Caco-2 (cell line): ENCODE measurements around the gene ADGRG1. TPM values are rescaled to one million over a fixed set of nuclear protein-coding genes. Genes with fewer than 3 reads are reported as not detected.
A peak's percentile ranks its signal among the peaks of the same experiment; 100 is the strongest.

Experiments used
- BruUV-seq: library from RNA; stranded (reverse); fragments of 400-500 nt; replicated peaks from 2 replicates; lab custom pipeline; 2021; lab: Mats Ljungman, UMichigan
- CTCF ChIA-PET: fragments of 300-600 bp; sonication (Branson Sonifier 250); formaldehyde crosslinking; loops from one replicate; lab custom pipeline; 2022; ENCODE audit warnings: antibody characterized with exemption; lab: Charles Lee
- POLR2A ChIA-PET: fragments of 300-600 bp; sonication (Branson Sonifier 250); formaldehyde crosslinking; loops from one replicate; lab custom pipeline; 2022; ENCODE audit warnings: antibody characterized with exemption; lab: Charles Lee
- DNase-seq, 2 experiments: peaks; one replicate each; pipeline versions ENCODE4 v3.0.0 to v3.0.0-alpha.2; 2020 to 2022
- H3K27me3 ChIP-seq: replicated peaks from 2 replicates; pipeline ENCODE4 v1.6.0; 2011; ENCODE audit warnings: low read length; ENCODE audit not compliant: control insufficient read depth, insufficient read depth
- H3K36me3 ChIP-seq: 2 replicates; pipeline ENCODE4 v1.5.1; 2011; ENCODE audit warnings: low read length; ENCODE audit not compliant: control insufficient read depth, insufficient read depth
- H3K4me1 ChIP-seq: fragments of 250-450 bp; sonication (Bioruptor Pico); 2 replicates; pipeline ENCODE4 v1.5.1; 2020; ENCODE audit warnings: mild to moderate bottlenecking
- H3K4me3 ChIP-seq: 2 replicates; pipeline ENCODE4 v1.5.1; 2011; ENCODE audit warnings: low read depth, mild to moderate bottlenecking, control low read depth, low read length
- H3K9me3 ChIP-seq: fragments of 250-450 bp; sonication (Bioruptor Pico); 2 replicates; pipeline ENCODE4 v1.5.1; 2020; ENCODE audit warnings: mild to moderate bottlenecking, moderate library complexity
- H3K27ac Mint-ChIP-seq: one replicate; pipeline ENCODE4 v1.8.0; 2022; ENCODE audit warnings: mixed read lengths; ENCODE audit not compliant: unreplicated experiment
- H3K27me3 Mint-ChIP-seq: one replicate; pipeline ENCODE4 v1.8.0; 2022; ENCODE audit warnings: mixed read lengths; ENCODE audit not compliant: insufficient read depth, unreplicated experiment
- H3K36me3 Mint-ChIP-seq: one replicate; pipeline ENCODE4 v1.8.0; 2022; ENCODE audit warnings: mild to moderate bottlenecking, mixed read lengths; ENCODE audit not compliant: insufficient read depth, unreplicated experiment
- H3K4me1 Mint-ChIP-seq: one replicate; pipeline ENCODE4 v1.8.0; 2022; ENCODE audit warnings: low read depth, mixed read lengths; ENCODE audit not compliant: unreplicated experiment
- H3K4me3 Mint-ChIP-seq: one replicate; pipeline ENCODE4 v1.8.0; 2022; ENCODE audit warnings: mild to moderate bottlenecking, moderate library complexity, mixed read lengths; ENCODE audit not compliant: unreplicated experiment
- H3K9me3 Mint-ChIP-seq: one replicate; pipeline ENCODE4 v1.8.0; 2022; ENCODE audit warnings: mixed read lengths; ENCODE audit not compliant: unreplicated experiment
- CTCF ChIP-seq, 2 experiments: fragments of 200-600 bp in 1 of 2; IDR thresholded peaks; 1 replicate in 1 of 2; 2 replicates in 1 of 2; pipeline versions ENCODE4 v1.5.1 to v1.8.0; 2011 to 2022; ENCODE audit warnings: antibody characterized with exemption in 1 of 2, control low read depth in 1 of 2, inconsistent platforms in 1 of 2, low read depth in 1 of 2, low read length in 1 of 2, mild to moderate bottlenecking in 1 of 2, moderate library complexity in 1 of 2; ENCODE audit not compliant: insufficient read depth in 1 of 2, severe bottlenecking in 1 of 2, unreplicated experiment in 1 of 2
- intact Hi-C: fragments of 100-400 bp; cut with micrococcal nuclease; formaldehyde crosslinking; loops from one replicate; pipeline ENCODE4 v1.10.0; 2022; ENCODE audit not compliant: unreplicated experiment
- total RNA-seq: library from RNA; stranded (reverse); gene quantifications from 2 replicates; pipeline ENCODE4 v1.2.3, GENCODE V29; 2022

Gene ADGRG1
- total RNA-seq, 1 experiment from 2014 or later: 195 TPM

- TF ChIP-seq CTCF (IDR thresholded peaks at IDR 0.05; ENCODE audit: insufficient read depth in 1 of 2, low read depth in 1 of 2, low read length in 1 of 2, severe bottlenecking in 1 of 2, unreplicated experiment in 1 of 2): no peak
- Mint-ChIP-seq H3K27ac (peak overlapping the region; percentile 51), H3K4me1 (peaks cover 8% of the 10 kb centered on the region), H3K36me3 (peaks cover 33% of the 10 kb centered on the region), H3K27me3 (no peaks in the 10 kb centered on the region), H3K4me3 (no peak overlapping the region), H3K9me3 (no peaks in the 10 kb centered on the region)
- peaks cover 18% of the 10 kb centered on the region for H3K36me3 ChIP-seq
- TSS peak; percentile 28 for BruUV-seq
- no peaks in the 10 kb centered on the region for H3K9me3 ChIP-seq
- H3K27me3 ChIP-seq: no peaks in the 10 kb centered on the region
- H3K4me3 ChIP-seq: no peak overlapping the region
- ChIA-PET POLR2A (no interaction called here), CTCF (no interaction called here)
- DNase-seq: no peak
- intact Hi-C loops: no loop called here
- peaks cover 4% of the 10 kb centered on the region; the same call in 1 of the 2 replicates for H3K4me1 ChIP-seq
Measured at GRCh38 chr16:57651344-57652333, 23.2 kb downstream of the ADGRG1 start.

GRCh38 chr16:57652695-57653471, 24.5 kb downstream of the ADGRG1 start:
- TF ChIP-seq CTCF (IDR thresholded peaks at IDR 0.05; ENCODE audit: insufficient read depth in 1 of 2, low read depth in 1 of 2, low read length in 1 of 2, severe bottlenecking in 1 of 2, unreplicated experiment in 1 of 2): no peak

GRCh38 chr16:57653936-57654335, 25.5 kb downstream of the ADGRG1 start:
- no TSS peak for BruUV-seq
- H3K4me1 Mint-ChIP-seq: peaks cover 8% of the 10 kb centered on the region
- Histone ChIP-seq H3K4me1 (peaks cover 4% of the 10 kb centered on the region; the same call in 1 of the 2 replicates), H3K27me3 (no peaks in the 10 kb centered on the region), H3K9me3 (no peaks in the 10 kb centered on the region), H3K4me3 (no peak overlapping the region), H3K36me3 (peaks cover 18% of the 10 kb centered on the region)
- H3K9me3 Mint-ChIP-seq: no peaks in the 10 kb centered on the region
- POLR2A ChIA-PET: no interaction called here
- no peaks in the 10 kb centered on the region for H3K27me3 Mint-ChIP-seq
- CTCF ChIA-PET: interaction anchor here (1.0 kb wide), 1 partner anchor 13 kb away, joined by 3 read pairs; no protein-coding TSS in a partner anchor
- no peak for DNase-seq
- intact Hi-C loops: no loop called here
- peaks cover 42% of the 10 kb centered on the region for H3K36me3 Mint-ChIP-seq
- no peak overlapping the region for H3K4me3 Mint-ChIP-seq
- TF ChIP-seq CTCF (IDR thresholded peaks at IDR 0.05; ENCODE audit: insufficient read depth in 1 of 2, low read depth in 1 of 2, low read length in 1 of 2, severe bottlenecking in 1 of 2, unreplicated experiment in 1 of 2): no peak
- H3K27ac Mint-ChIP-seq: no peak overlapping the region

More at GRCh38 chr16:57652695-57653471, 24.5 kb downstream of the ADGRG1 start:
- Histone ChIP-seq H3K4me3 (no peak overlapping the region), H3K9me3 (no peaks in the 10 kb centered on the region), H3K36me3 (peaks cover 17% of the 10 kb centered on the region), H3K27me3 (no peaks in the 10 kb centered on the region), H3K4me1 (peaks cover 4% of the 10 kb centered on the region; the same call in 1 of the 2 replicates)
- peaks cover 35% of the 10 kb centered on the region for H3K36me3 Mint-ChIP-seq
- BruUV-seq: no TSS peak
- no peaks in the 10 kb centered on the region for H3K9me3 Mint-ChIP-seq
- no peak for DNase-seq
- ChIA-PET CTCF (interaction anchor here (0.6 to 0.9 kb wide), 2 partner anchors 51 to 62 kb away, joined by 3 to 7 read pairs; no protein-coding TSS in a partner anchor), POLR2A (no interaction called here)
- H3K27ac Mint-ChIP-seq: no peak overlapping the region
- peaks cover 8% of the 10 kb centered on the region for H3K4me1 Mint-ChIP-seq
- H3K27me3 Mint-ChIP-seq: no peaks in the 10 kb centered on the region
- no peak overlapping the region for H3K4me3 Mint-ChIP-seq
- intact Hi-C loops: no loop called here
